HG02678 (cell line): Measurements from ENCODE around the gene ARRDC5.
"Not testable (repeated sequence)": the region's sequence is repeated elsewhere in the genome, so short reads cannot be mapped to it uniquely, and the experiment has no call there.

Experiments used
- ATAC-seq: cut with Tn5 transposase; IDR thresholded peaks from one replicate; pipeline ENCODE4 v1.9.1; 2021; ENCODE audit warnings: mild to moderate bottlenecking, moderate library complexity; ENCODE audit not compliant: unreplicated experiment

ARRDC5 gene

GRCh38 chr19:4910594-4911281, 8.0 kb upstream of the ARRDC5 start:
- no peak for ATAC-seq

DNA sequence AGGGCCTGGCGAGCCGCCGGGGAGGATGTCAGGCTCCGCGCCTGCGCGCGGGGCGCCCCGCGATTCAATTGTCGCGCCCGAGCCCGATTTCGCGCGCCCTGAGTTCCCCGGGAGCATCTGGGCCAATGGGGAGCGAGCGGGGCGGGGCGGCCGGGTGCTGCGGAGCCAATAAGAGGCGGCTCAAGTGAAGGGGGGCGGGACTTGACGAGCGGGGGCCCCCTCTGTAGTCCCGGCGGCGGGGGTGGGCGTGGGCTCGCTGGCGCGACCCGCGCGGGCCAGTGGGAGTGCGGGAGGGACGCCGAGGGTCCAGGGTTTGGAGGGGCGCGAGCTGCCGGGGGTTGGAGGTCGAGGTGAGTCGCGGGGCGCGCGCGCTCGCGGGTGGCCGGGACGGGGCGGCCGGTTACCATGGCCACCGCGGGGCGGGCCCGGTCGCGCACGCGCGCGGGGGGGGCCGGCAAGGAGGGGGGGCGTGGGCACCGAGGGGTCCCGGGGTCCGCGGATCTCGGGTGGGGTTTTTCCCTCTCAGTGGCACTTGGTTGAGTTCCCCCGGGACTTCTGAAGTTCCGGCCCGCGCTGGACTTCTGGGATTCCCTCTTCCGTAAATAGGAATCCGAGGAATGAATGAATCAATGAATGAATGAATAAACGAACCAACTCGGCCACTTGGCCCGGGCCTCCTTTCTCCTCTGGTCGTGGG, 7.3 kb upstream of the ARRDC5 start:
- peak; percentile 76 for ATAC-seq

DNA sequence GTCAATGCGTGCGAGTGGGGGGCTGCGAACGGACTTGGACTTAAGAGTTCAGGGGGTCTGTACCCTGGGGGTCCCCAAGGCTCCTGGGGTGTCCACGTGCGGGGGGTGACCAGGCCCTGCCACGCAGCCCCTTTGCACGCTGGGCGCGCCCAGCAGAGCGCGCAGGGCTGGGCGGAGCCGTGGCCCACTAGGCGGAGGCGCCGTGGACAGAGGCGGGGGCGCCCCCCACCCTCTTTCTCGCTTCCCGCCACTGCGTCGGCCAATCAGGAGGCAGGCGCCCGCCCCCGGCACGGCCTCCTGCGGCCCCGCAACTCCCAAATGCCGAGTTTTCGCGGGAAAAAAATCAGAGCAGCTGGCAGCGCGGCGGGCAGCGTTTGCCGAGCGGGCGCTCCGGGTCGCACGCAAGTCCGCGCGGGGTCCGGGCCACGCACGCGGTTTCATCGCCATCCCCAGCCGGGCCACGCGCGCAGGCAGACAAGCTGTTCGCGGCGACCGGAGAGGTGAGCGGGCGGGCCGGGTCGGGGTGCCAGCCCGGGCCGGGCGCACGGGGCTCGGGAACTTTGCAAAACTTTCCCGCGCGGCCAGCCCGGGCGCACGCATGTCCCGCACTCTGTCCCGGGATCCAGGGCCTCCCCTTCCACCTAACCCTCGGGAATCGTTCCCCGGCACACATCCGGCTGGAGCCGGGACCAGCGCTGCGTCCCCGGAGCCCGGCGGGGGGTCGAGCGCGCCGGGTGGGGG, 6.6 kb upstream of the ARRDC5 start, which contains the start of gene UHRF1:
UHRF1 (plus strand) TSS at position 346 of the 741 bp plus-strand sequence. CDS start 1,385 bp downstream, outside the sequence.
- ATAC-seq = no peak

DNA sequence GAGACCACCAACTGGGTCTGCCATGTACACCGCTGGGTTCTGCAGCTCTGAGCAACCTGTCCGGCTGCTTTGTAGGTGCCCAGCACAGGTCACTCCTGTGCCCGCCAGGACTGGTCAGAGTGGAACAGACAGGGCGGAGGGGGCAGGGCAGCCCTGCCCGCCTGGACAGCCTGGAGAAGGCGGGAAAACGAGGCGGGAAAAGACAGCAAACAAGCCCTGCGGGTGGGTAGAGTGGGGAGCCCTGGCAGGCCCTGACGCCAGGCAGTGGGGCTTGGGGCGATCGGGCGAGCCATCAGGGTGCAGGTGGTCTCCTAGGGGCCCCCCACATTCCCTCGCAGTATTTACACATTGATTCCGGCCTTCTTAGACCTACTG, 6.1 kb upstream of the ARRDC5 start:
- ATAC-seq = no peak

DNA sequence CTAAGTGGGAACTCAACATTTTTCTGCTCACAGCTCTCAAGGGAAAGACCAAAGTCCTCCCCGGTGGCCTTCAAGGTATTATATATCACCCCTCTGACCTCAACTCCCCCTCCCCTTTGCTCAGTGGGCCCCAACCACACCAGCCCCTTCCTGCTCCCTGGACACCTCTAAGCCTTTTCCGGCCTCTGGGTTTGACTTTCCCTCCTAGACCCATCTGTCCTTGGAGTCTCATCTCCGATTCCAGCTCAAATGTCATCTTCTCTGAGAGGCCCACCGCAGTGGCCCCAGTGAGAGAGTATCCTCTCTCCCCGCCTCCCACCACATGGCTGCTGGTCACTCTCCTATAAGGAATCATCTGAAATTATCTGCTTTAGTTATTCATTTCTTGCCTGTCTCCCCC, 5.7 kb upstream of the ARRDC5 start:
- ATAC-seq = no peak

DNA sequence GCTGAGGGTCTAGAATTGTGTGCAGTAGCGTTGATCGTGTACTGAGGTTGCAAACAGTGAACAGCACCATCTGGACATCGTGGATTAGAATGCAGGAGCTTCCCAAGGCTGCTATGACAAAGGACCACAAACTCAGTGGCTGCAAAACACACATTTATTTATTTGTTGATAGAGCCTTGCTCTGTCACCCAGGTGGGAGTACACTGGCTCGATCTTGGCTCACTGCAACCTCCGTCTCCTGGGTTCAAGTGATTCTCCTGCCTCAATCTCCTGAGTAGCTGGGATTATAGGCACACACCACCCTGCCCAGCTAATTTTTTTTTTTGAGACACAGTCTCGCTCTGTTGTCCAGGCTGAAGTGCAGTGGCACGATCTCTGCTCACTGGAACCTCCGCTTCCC, 4.3 kb upstream of the ARRDC5 start:
- ATAC-seq = no peak

DNA sequence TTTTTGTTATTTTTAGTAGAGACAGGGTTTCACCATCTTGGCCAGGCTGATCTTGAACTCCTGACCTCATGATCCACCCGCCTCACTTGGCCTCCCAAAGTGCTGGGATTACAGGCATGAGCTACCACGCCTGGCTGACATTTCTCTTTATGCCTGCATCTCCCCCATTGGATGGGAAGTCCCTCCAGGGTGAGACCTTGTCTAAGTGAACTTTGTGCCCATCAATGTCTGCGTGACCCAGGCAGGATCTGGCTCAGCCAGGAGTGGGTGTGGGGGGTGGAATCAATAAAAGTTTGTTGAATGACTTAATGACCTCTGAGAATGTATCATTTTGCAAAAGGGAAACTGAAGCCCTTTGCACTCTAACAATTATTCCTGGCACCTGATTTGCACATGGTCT, 1.8 kb upstream of the ARRDC5 start:
- ATAC-seq = no peak

GRCh38 chr19:4900879-4901278, 1.8 kb downstream of the ARRDC5 start:
- not testable (repeated sequence) for ATAC-seq

- no peak for ATAC-seq
These were observed 5.5 kb downstream of the ARRDC5 start for GRCh38 chr19:4897146-4897545.

DNA sequence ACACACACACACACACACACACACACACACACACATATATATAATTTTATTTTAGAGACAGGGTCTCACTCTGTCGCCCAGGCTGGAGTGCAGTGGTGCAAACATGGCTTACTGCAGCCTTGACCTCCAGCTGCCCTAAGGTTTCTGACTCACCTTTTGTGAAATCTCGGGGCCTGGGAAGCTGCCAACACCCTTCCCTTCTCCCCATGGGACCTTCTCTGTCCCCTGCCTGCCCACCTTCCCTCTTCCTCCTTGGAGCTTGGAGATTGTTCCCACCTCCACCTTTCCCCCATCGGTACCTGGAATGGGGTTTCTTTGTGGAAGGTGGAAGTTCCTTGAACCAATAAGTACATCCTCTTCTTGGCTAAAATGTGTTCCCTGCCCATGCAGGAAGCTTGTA, 6.3 kb downstream of the ARRDC5 start:
- ATAC-seq = no peak

GRCh38 chr19:4892962-4893361, 9.7 kb downstream of the ARRDC5 start:
- not testable (repeated sequence) for ATAC-seq

- ATAC-seq = no peak
These were observed 11.6 kb downstream of the ARRDC5 start for GRCh38 chr19:4891066-4891465.

- ATAC-seq = no peak
These were observed 13.5 kb downstream of the ARRDC5 start for GRCh38 chr19:4889034-4889815.

GRCh38 chr19:4887803-4888202, 14.9 kb downstream of the ARRDC5 start:
- ATAC-seq = not testable (repeated sequence)

DNA sequence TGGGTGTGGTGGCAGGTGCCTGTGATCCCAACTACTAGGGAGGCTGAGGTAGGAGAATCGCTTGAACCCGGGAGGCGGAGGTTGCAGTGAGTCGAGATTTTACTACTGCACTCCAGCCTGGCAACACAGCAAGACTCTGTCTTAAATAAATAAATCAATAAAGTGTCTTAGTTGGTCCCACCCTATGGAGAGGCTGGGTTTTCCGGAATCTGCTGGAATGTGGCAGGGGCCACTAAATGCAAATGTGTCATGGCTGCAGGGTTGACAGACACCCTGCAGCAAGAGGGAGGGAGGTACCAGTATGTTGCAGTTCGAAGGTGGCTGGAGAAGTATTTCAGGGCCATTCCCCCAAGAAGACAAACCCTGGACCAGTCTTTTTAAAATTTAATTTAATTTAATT, 17.7 kb downstream of the ARRDC5 start:
- ATAC-seq = not testable (repeated sequence)

DNA sequence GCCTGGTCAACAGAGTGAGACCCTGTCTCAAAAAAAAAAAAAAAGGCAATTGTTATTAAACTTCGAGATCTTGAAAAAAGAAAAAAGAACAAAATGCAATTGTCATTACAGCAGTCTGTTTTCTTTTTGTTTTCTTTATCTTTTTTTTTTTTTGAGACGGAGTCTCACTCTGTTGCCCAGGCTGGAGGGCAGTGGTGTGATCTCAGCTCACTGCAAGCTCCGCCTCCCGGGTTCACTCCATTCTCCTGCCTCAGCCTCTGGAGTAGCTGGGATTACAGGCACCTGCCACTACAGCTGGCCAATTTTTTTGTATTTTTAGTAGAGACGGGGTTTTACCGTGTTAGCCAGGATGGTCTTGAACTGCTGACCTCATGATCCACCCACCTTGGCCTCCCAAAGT, 19.8 kb downstream of the ARRDC5 start:
- not testable (repeated sequence) for ATAC-seq

- ATAC-seq = no peak
These were observed 23.7 kb downstream of the ARRDC5 start for GRCh38 chr19:4879041-4879440.

- ATAC-seq = no peak
These were observed 24.2 kb downstream of the ARRDC5 start for GRCh38 chr19:4878491-4878968.

GRCh38 chr19:4877753-4878490, 24.8 kb downstream of the ARRDC5 start:
- no peak for ATAC-seq

GRCh38 chr19:4873930-4874329, 28.8 kb downstream of the ARRDC5 start:
- no peak for ATAC-seq
